ENCODE measurements around the gene FCHSD1. TPM values are rescaled to one million over a fixed set of nuclear protein-coding genes. Genes with fewer than 3 reads are reported as not detected.

FCHSD1 gene
- total RNA-seq, 1 experiment from 2014 or later: 23.1 TPM

- no peak overlapping the region for H3K23ac ChIP-seq (ENCODE audit: insufficient read length, low read depth, low read length)
- H3K4me2 ChIP-seq (ENCODE audit: insufficient read depth, insufficient read length, low read length): no peak overlapping the region
- no peak overlapping the region for H2BK5ac ChIP-seq (ENCODE audit: insufficient read length, low read length)
- no peak overlapping the region for H2BK120ac ChIP-seq (ENCODE audit: low read depth, low read length, poor library complexity, severe bottlenecking)
- no peak for DNase-seq
- Mint-ChIP-seq H3K9me3 (no peaks in the 10 kb centered on the region), H3K27ac (peak overlapping the region in 2 of 3 experiments; percentile 41 to 57; a peak in 3 of 7 replicates), H3K27me3 (ENCODE audit: low read depth) (no peaks in the 10 kb centered on the region), H3K36me3 (ENCODE audit: insufficient read depth in 1 of 3, low read depth in 3 of 3) (peaks cover 38 to 54% (median 44%) of the 10 kb centered on the region in 3 experiments), H3K4me1 (peaks cover 24 to 34% of the 10 kb centered on the region in 2 experiments), H3K4me3 (no peak overlapping the region)
- H2AK5ac ChIP-seq (ENCODE audit: insufficient read length, low read length): no peak overlapping the region
- no peak overlapping the region for H2BK20ac ChIP-seq (ENCODE audit: low read depth, low read length, poor library complexity, severe bottlenecking)
- no peak overlapping the region for H2BK12ac ChIP-seq (ENCODE audit: insufficient read length, low read depth, low read length)
- no peak overlapping the region for H3K18ac ChIP-seq (ENCODE audit: insufficient read length, low read depth, low read length)
- H2BK15ac ChIP-seq (ENCODE audit: low read depth, low read length): no peak overlapping the region
- WGBS (ENCODE audit: extremely low coverage, insufficient read length, low lambda C conversion rate): no CpG with 5 or more reads among the region's 8 CpGs
- H3K23me2 ChIP-seq (ENCODE audit: insufficient read length, low read depth, low read length, poor library complexity, severe bottlenecking): no peaks in the 10 kb centered on the region
- H3K56ac ChIP-seq (ENCODE audit: insufficient read length, low read depth, low read length): no peak overlapping the region
- no peak overlapping the region for H2AFZ ChIP-seq (ENCODE audit: low read length)
- H3T11ph ChIP-seq (ENCODE audit: low read length): no peak overlapping the region
- no peak overlapping the region for H4K8ac ChIP-seq (replicated peaks; ENCODE audit: insufficient read length, low read depth, low read length)
- H3K9ac ChIP-seq (ENCODE audit: extremely low read depth, insufficient read length, low read length): no peak overlapping the region
- no peaks in the 10 kb centered on the region for H3K79me2 ChIP-seq (ENCODE audit: insufficient read depth, low read length)
- H3K4me1 ChIP-seq (ENCODE audit: insufficient read depth, low read length): peaks cover 2% of the 10 kb centered on the region; the same call in 1 of the 2 replicates
- H3K4ac ChIP-seq (ENCODE audit: low read depth, low read length): no peak overlapping the region
- H4K20me1 ChIP-seq (ENCODE audit: control insufficient read depth, insufficient read depth, insufficient read length): no peaks in the 10 kb centered on the region
- H3K9me3 ChIP-seq (ENCODE audit: control insufficient read depth, low read depth, low read length): no peaks in the 10 kb centered on the region
- no peak overlapping the region for H4K5ac ChIP-seq (ENCODE audit: insufficient read length, low read depth, low read length)
- H3K79me1 ChIP-seq (ENCODE audit: insufficient read depth, low read depth, low read length, poor library complexity, severe bottlenecking): no peaks in the 10 kb centered on the region
- no peaks in the 10 kb centered on the region for H3K27me3 ChIP-seq (ENCODE audit: insufficient read depth, low read length)
- no peak overlapping the region for H4K91ac ChIP-seq (ENCODE audit: insufficient read length, low read depth, low read length)
- no peak overlapping the region for H3K14ac ChIP-seq (ENCODE audit: insufficient read depth, low read length)
- TF ChIP-seq CTCF (conservative IDR thresholded peaks at IDR 0.05): no peak
- H3K27ac ChIP-seq (ENCODE audit: insufficient read length, low read depth, low read length): no peak overlapping the region
These were observed 17.5 kb upstream of the FCHSD1 start for GRCh38 chr5:141668601-141669265.
